GM23338 (cell line): ENCODE measurements around the gene C1orf87. TPM values are rescaled to one million over a fixed set of nuclear protein-coding genes. Genes with fewer than 3 reads are reported as not detected.

Experiments used
- ATAC-seq: fragments of 200-7000 bp; cut with Tn5 transposase; 3 replicates; pipeline ENCODE4 v1.9.1; 2020
- DNase-seq: peaks from one replicate; pipeline ENCODE4 v3.0.0-alpha.2; 2015; ENCODE audit warnings: low spot score
- H2AFZ ChIP-seq: fragments of 200-600 bp; sonication (generic); 2 replicates; pipeline ENCODE4 v1.8.0; 2016; ENCODE audit warnings: antibody characterized with exemption, mild to moderate bottlenecking, moderate library complexity
- H3F3A ChIP-seq: fragments of 200-600 bp; sonication (generic); replicated peaks from 2 replicates; pipeline ENCODE4 v1.8.0; 2017; ENCODE audit warnings: antibody characterized with exemption, mixed run types, low read depth
- H3K27ac ChIP-seq: fragments of 200-600 bp; sonication (generic); 2 replicates; pipeline ENCODE4 v1.6.1; 2016; ENCODE audit warnings: low read depth
- H3K27me3 ChIP-seq: fragments of 200-600 bp; sonication (generic); 2 replicates; pipeline ENCODE4 v1.8.0; 2016; ENCODE audit warnings: mild to moderate bottlenecking, mixed run types, moderate library complexity; ENCODE audit not compliant: insufficient read depth
- H3K36me3 ChIP-seq: fragments of 200-600 bp; sonication (generic); 2 replicates; pipeline ENCODE4 v1.8.0; 2016; ENCODE audit warnings: mild to moderate bottlenecking; ENCODE audit not compliant: insufficient read depth
- H3K4me1 ChIP-seq: fragments of 200-600 bp; sonication (generic); 2 replicates; pipeline ENCODE4 v1.8.0; 2016; ENCODE audit warnings: mild to moderate bottlenecking, moderate library complexity; ENCODE audit not compliant: insufficient read depth
- H3K4me2 ChIP-seq: fragments of 200-600 bp; sonication (generic); 2 replicates; pipeline ENCODE4 v1.7.1; 2017; ENCODE audit warnings: mixed run types
- H3K4me3 ChIP-seq: fragments of 200-600 bp; sonication (generic); 2 replicates; pipeline ENCODE4 v1.6.1; 2016; ENCODE audit warnings: mixed run types
- H3K79me2 ChIP-seq: fragments of 200-600 bp; sonication (generic); replicated peaks from 2 replicates; pipeline ENCODE4 v1.8.0; 2017; ENCODE audit warnings: mild to moderate bottlenecking; ENCODE audit not compliant: insufficient read depth
- H3K9me2 ChIP-seq: fragments of 200-600 bp; sonication (generic); 2 replicates; pipeline ENCODE4 v1.8.0; 2017; ENCODE audit not compliant: insufficient read depth
- H4K20me1 ChIP-seq: fragments of 200-600 bp; sonication (generic); replicated peaks from 2 replicates; pipeline ENCODE4 v1.8.0; 2017; ENCODE audit warnings: mild to moderate bottlenecking; ENCODE audit not compliant: insufficient read depth
- H3K27ac Mint-ChIP-seq: 2 replicates; pipeline ENCODE4 v1.8.0; 2020; ENCODE audit warnings: inconsistent platforms, mild to moderate bottlenecking, moderate library complexity, mixed read lengths
- H3K27me3 Mint-ChIP-seq: 3 replicates; pipeline ENCODE4 v1.8.0; 2022; ENCODE audit warnings: low read depth, mild to moderate bottlenecking, moderate library complexity, mixed read lengths, inconsistent platforms; ENCODE audit not compliant: insufficient read depth, poor library complexity
- H3K36me3 Mint-ChIP-seq: 3 replicates; pipeline ENCODE4 v1.8.0; 2021; ENCODE audit warnings: low read depth, mild to moderate bottlenecking, inconsistent platforms, moderate library complexity, mixed read lengths
- H3K4me1 Mint-ChIP-seq: 3 replicates; pipeline ENCODE4 v1.8.0; 2020; ENCODE audit warnings: mild to moderate bottlenecking, inconsistent platforms, mixed read lengths
- H3K4me3 Mint-ChIP-seq: 3 replicates; pipeline ENCODE4 v1.8.0; 2021; ENCODE audit warnings: moderate library complexity, mild to moderate bottlenecking, inconsistent platforms, mixed read lengths
- H3K9me3 Mint-ChIP-seq: 3 replicates; pipeline ENCODE4 v1.8.0; 2020; ENCODE audit warnings: moderate library complexity, mild to moderate bottlenecking, inconsistent platforms, mixed read lengths
- EZH2phosphoT487 ChIP-seq: fragments of 200-600 bp; sonication (generic); IDR thresholded peaks from one replicate; pipeline ENCODE4 v1.8.1; 2018; ENCODE audit warnings: antibody characterized with exemption; ENCODE audit not compliant: unreplicated experiment
- JUNB ChIP-seq: IDR thresholded peaks from one replicate; pipeline ENCODE4 v1.6.1; 2016; ENCODE audit warnings: antibody characterized with exemption; ENCODE audit not compliant: unreplicated experiment
- NANOG ChIP-seq: IDR thresholded peaks from 2 replicates; pipeline ENCODE4 v1.6.1; 2016; ENCODE audit warnings: antibody characterized with exemption, borderline replicate concordance
- POLR2AphosphoS5 ChIP-seq: IDR thresholded peaks from 2 replicates; pipeline ENCODE4 v1.6.1; 2016; ENCODE audit warnings: antibody characterized with exemption, low read depth
- REST ChIP-seq: IDR thresholded peaks from one replicate; pipeline ENCODE4 v1.6.1; 2018; ENCODE audit warnings: antibody characterized with exemption; ENCODE audit not compliant: unreplicated experiment
- STAT1 ChIP-seq: IDR thresholded peaks from one replicate; pipeline ENCODE4 v1.6.1; 2016; ENCODE audit warnings: antibody characterized with exemption; ENCODE audit not compliant: unreplicated experiment
- ZNF114 ChIP-seq: fragments of 250-450 bp; sonication (Bioruptor Pico); IDR thresholded peaks from 2 replicates; pipeline ENCODE4 v1.5.0; 2020; ENCODE audit warnings: mild to moderate bottlenecking, moderate library complexity
- ZNF331 ChIP-seq: fragments of 250-450 bp; sonication (Bioruptor Pico); IDR thresholded peaks from 2 replicates; pipeline ENCODE4 v1.5.0; 2020; ENCODE audit warnings: low read depth, mild to moderate bottlenecking, moderate library complexity
- polyA plus RNA-seq: library from polyadenylated mRNA; unstranded; fragments of >200 nt; fragmentation: Nextera tagmentation; extraction: Ambion mirVana; gene quantifications from 2 replicates; pipeline ENCODE4 v1.2.1, GENCODE V29; 2016
- total RNA-seq: library from RNA; depleted of rRNA; stranded (reverse); fragments of >200 nt; shearing (Covaris generic); gene quantifications from 2 replicates; pipeline ENCODE4 v1.2.3, GENCODE V29; 2014
- TF ChIP-seq, protein P1 (sequence below): IDR thresholded peaks from 2 replicates; pipeline ENCODE4 v1.6.1; 2016; ENCODE audit warnings: antibody characterized with exemption
- TF ChIP-seq, protein P2 (sequence below), 2 experiments: fragments of 200-600 bp in 1 of 2; sonication (generic) in 1 of 2; conservative IDR thresholded peaks; 2 replicates each; pipeline versions ENCODE4 v1.5.1 to v1.6.1; 2016 to 2017; ENCODE audit warnings: antibody characterized with exemption in 2 of 2, low read depth in 2 of 2, mild to moderate bottlenecking in 2 of 2, moderate library complexity in 1 of 2
- TF ChIP-seq, protein P3 (sequence below): fragments of 250-450 bp; sonication (Bioruptor Pico); IDR thresholded peaks from 2 replicates; pipeline ENCODE4 v1.5.0; 2020; ENCODE audit warnings: mild to moderate bottlenecking, moderate library complexity

C1orf87 gene
- total and polyA plus RNA-seq, 2 experiments from 2014 or later, result 0.07 to 0.21 TPM

- TF ChIP-seq EZH2phosphoT487 (no peak), JUNB (no peak), STAT1 (no peak), NANOG (no peak), REST (no peak)
- TF ChIP-seq, protein P1, sequence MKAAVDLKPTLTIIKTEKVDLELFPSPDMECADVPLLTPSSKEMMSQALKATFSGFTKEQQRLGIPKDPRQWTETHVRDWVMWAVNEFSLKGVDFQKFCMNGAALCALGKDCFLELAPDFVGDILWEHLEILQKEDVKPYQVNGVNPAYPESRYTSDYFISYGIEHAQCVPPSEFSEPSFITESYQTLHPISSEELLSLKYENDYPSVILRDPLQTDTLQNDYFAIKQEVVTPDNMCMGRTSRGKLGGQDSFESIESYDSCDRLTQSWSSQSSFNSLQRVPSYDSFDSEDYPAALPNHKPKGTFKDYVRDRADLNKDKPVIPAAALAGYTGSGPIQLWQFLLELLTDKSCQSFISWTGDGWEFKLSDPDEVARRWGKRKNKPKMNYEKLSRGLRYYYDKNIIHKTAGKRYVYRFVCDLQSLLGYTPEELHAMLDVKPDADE, result no peak
Measured at GRCh38 chr1:59967141-59967697, 106.4 kb downstream of the C1orf87 start (continued).

DNA sequence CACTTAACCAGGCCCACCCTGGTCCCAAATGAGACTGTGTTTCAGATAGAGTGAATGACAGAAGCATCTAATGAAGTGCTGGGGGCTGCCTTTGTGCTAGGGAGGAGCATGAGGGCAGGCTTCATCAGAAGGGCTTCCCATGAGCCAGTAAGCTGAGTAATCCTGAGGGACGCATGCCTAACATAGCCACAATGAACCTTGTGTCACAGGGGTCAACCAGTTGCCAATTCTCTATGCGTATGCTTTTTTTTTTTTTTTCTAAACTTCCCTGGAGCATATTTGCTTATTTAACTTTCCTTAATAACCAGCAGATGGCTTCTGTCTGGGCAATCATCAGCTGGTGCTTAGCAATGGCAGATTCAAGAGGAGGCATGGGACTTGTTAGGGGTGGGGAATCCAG, 121.5 kb downstream of the C1orf87 start:
- DNase-seq, result no peak
- no peak overlapping the region for H3K27ac ChIP-seq
- Mint-ChIP-seq H3K27me3 (no peaks in the 10 kb centered on the region), H3K9me3 (no peaks in the 10 kb centered on the region), H3K36me3 (no peaks in the 10 kb centered on the region), H3K4me3 (no peak overlapping the region), H3K27ac (no peak overlapping the region), H3K4me1 (no peaks in the 10 kb centered on the region)
- H2AFZ ChIP-seq, result no peak overlapping the region
- H3K4me2 ChIP-seq, result no peak overlapping the region
- H3K4me1 ChIP-seq, result no peaks in the 10 kb centered on the region
- ATAC-seq, result no peak
- H3F3A ChIP-seq, result no peaks in the 10 kb centered on the region
- no peaks in the 10 kb centered on the region for H3K79me2 ChIP-seq
- no peak overlapping the region for H3K4me3 ChIP-seq
- H4K20me1 ChIP-seq, result no peaks in the 10 kb centered on the region
- no peaks in the 10 kb centered on the region for H3K9me2 ChIP-seq
- H3K27me3 ChIP-seq, result no peaks in the 10 kb centered on the region
- H3K36me3 ChIP-seq, result no peaks in the 10 kb centered on the region
- TF ChIP-seq NANOG (no peak), ZNF114 (CRISPR knock-in tag) (no peak), POLR2AphosphoS5 (no peak), EZH2phosphoT487 (no peak), JUNB (no peak), STAT1 (no peak), ZNF331 (no peak)
- TF ChIP-seq, protein P2, sequence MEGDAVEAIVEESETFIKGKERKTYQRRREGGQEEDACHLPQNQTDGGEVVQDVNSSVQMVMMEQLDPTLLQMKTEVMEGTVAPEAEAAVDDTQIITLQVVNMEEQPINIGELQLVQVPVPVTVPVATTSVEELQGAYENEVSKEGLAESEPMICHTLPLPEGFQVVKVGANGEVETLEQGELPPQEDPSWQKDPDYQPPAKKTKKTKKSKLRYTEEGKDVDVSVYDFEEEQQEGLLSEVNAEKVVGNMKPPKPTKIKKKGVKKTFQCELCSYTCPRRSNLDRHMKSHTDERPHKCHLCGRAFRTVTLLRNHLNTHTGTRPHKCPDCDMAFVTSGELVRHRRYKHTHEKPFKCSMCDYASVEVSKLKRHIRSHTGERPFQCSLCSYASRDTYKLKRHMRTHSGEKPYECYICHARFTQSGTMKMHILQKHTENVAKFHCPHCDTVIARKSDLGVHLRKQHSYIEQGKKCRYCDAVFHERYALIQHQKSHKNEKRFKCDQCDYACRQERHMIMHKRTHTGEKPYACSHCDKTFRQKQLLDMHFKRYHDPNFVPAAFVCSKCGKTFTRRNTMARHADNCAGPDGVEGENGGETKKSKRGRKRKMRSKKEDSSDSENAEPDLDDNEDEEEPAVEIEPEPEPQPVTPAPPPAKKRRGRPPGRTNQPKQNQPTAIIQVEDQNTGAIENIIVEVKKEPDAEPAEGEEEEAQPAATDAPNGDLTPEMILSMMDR (conservative IDR thresholded peaks at IDR 0.05; ENCODE audit: low read depth in 2 of 2), result no peak
- TF ChIP-seq, protein P1, result no peak
- TF ChIP-seq, protein P3, sequence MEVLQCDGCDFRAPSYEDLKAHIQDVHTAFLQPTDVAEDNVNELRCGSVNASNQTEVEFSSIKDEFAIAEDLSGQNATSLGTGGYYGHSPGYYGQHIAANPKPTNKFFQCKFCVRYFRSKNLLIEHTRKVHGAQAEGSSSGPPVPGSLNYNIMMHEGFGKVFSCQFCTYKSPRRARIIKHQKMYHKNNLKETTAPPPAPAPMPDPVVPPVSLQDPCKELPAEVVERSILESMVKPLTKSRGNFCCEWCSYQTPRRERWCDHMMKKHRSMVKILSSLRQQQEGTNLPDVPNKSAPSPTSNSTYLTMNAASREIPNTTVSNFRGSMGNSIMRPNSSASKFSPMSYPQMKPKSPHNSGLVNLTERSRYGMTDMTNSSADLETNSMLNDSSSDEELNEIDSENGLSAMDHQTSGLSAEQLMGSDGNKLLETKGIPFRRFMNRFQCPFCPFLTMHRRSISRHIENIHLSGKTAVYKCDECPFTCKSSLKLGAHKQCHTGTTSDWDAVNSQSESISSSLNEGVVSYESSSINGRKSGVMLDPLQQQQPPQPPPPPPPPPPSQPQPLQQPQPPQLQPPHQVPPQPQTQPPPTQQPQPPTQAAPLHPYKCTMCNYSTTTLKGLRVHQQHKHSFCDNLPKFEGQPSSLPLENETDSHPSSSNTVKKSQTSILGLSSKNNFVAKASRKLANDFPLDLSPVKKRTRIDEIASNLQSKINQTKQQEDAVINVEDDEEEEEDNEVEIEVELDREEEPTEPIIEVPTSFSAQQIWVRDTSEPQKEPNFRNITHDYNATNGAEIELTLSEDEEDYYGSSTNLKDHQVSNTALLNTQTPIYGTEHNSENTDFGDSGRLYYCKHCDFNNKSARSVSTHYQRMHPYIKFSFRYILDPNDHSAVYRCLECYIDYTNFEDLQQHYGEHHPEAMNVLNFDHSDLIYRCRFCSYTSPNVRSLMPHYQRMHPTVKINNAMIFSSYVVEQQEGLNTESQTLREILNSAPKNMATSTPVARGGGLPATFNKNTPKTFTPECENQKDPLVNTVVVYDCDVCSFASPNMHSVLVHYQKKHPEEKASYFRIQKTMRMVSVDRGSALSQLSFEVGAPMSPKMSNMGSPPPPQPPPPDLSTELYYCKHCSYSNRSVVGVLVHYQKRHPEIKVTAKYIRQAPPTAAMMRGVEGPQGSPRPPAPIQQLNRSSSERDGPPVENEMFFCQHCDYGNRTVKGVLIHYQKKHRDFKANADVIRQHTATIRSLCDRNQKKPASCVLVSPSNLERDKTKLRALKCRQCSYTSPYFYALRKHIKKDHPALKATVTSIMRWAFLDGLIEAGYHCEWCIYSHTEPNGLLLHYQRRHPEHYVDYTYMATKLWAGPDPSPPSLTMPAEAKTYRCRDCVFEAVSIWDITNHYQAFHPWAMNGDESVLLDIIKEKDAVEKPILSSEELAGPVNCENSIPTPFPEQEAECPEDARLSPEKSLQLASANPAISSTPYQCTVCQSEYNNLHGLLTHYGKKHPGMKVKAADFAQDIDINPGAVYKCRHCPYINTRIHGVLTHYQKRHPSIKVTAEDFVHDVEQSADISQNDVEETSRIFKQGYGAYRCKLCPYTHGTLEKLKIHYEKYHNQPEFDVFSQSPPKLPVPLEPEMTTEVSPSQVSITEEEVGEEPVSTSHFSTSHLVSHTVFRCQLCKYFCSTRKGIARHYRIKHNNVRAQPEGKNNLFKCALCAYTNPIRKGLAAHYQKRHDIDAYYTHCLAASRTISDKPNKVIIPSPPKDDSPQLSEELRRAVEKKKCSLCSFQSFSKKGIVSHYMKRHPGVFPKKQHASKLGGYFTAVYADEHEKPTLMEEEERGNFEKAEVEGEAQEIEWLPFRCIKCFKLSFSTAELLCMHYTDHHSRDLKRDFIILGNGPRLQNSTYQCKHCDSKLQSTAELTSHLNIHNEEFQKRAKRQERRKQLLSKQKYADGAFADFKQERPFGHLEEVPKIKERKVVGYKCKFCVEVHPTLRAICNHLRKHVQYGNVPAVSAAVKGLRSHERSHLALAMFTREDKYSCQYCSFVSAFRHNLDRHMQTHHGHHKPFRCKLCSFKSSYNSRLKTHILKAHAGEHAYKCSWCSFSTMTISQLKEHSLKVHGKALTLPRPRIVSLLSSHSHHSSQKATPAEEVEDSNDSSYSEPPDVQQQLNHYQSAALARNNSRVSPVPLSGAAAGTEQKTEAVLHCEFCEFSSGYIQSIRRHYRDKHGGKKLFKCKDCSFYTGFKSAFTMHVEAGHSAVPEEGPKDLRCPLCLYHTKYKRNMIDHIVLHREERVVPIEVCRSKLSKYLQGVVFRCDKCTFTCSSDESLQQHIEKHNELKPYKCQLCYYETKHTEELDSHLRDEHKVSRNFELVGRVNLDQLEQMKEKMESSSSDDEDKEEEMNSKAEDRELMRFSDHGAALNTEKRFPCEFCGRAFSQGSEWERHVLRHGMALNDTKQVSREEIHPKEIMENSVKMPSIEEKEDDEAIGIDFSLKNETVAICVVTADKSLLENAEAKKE, result no peak
